Liver (tissue), 3 donors: ENCODE results near the gene RAB3GAP1.

Experiments used
- ATF3 ChIP-seq: IDR thresholded peaks from 2 replicates; pipeline ENCODE4 v1.6.1; 2016; ENCODE audit warnings: antibody characterized with exemption
- CTCF ChIP-seq: fragments of 150-350 bp; IDR thresholded peaks from 2 replicates; pipeline ENCODE4 v1.5.1; 2017; ENCODE audit warnings: improper control_type of control experiment, low read depth, low read length; ENCODE audit not compliant: missing input control
- NR2F2 ChIP-seq: IDR thresholded peaks from 2 replicates; pipeline ENCODE4 v1.6.1; 2016; ENCODE audit warnings: antibody characterized with exemption
- TAF1 ChIP-seq: conservative IDR thresholded peaks from 2 replicates; pipeline ENCODE4 v1.6.1; 2016; ENCODE audit warnings: antibody characterized with exemption, mild to moderate bottlenecking
- YY1 ChIP-seq: IDR thresholded peaks from 2 replicates; pipeline ENCODE4 v1.6.1; 2016; ENCODE audit warnings: antibody characterized with exemption, mild to moderate bottlenecking
- ZBTB33 ChIP-seq: IDR thresholded peaks from 2 replicates; pipeline ENCODE4 v1.6.1; 2016; ENCODE audit warnings: antibody characterized with exemption
- donor health status: healthy.
- donor health status: healthy.

GRCh38 chr2:135093670-135094330, 41.7 kb downstream of the RAB3GAP1 start:
- TF ChIP-seq CTCF (no peak), YY1 (no peak), TAF1 (no peak), ZBTB33 (no peak), NR2F2 (no peak), ATF3 (no peak)
